NCI-H2196 (cell line): ENCODE data around the gene CEACAM1.
"Not testable (repeated sequence)": the region's sequence is repeated elsewhere in the genome, so short reads cannot be mapped to it uniquely, and the experiment has no call there.

Experiments
- DNase-seq: peaks from one replicate; lab custom pipeline; 2025; ENCODE audit not compliant: unreplicated experiment; lab: John Stamatoyannopoulos, UW

The CEACAM1 gene

DNA sequence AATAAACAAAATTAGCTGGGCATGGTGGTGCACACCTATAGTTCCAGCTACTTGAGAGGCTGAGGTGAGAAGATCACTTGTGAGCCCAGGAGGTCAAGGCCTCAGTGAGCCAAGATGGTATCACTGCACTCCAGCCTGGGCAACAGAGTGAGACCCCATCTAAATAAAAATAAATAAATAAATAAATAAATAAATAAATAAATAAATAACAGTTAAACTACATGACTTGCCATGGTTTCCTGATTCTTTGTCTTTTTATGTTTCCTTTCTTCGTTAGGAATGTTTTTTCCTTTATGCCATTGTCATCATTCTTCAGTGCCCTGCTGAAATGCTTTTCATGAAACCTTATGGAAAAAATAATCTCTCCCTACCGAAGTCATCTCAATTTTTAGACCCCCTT, 50.3 kb downstream of the CEACAM1 start:
- DNase-seq, result no peak

- no peak for DNase-seq
Observed at GRCh38 chr19:42477117-42477516, 51.2 kb downstream of the CEACAM1 start.

GRCh38 chr19:42475366-42475765, 52.9 kb downstream of the CEACAM1 start:
- no peak for DNase-seq

GRCh38 chr19:42474743-42475142, 53.5 kb downstream of the CEACAM1 start:
- DNase-seq, result no peak

- no peak for DNase-seq
Observed at GRCh38 chr19:42473686-42474085, 54.6 kb downstream of the CEACAM1 start.

DNA sequence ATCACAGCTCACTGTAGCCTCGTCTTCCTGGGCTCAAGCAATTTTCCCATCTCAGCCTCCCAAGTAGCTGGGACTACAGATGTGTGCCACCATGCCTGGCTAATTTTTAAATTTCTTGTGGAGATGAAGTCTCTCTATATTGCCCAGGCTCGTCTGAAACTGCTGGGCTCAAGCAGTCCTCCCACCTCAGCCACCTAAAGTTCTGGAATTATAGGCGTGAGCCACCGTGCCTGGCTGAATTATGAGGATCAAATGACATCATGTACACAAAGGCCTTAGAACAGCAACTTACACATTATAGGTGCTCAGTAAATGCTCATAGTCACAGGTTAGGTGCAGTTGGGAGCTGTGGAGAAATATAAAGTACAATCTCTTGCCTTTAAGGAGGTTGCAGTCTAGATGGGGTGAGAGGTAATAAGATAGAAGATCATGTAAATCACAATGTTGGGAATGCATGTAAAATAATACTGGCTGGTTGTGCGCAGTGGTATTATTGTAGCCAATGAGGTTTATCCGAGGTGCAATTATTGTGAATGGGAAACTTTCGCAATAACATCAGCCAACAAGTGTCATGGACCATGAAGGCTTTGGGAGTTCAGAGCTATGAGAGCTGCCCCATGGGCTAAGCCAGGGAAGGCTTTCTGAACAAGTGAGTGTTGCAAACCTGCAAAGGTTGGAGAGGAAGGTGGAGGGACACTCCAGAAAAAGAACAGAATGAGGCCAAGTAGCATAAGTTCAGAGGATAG, 55.7 kb downstream of the CEACAM1 start:
- no peak for DNase-seq

DNA sequence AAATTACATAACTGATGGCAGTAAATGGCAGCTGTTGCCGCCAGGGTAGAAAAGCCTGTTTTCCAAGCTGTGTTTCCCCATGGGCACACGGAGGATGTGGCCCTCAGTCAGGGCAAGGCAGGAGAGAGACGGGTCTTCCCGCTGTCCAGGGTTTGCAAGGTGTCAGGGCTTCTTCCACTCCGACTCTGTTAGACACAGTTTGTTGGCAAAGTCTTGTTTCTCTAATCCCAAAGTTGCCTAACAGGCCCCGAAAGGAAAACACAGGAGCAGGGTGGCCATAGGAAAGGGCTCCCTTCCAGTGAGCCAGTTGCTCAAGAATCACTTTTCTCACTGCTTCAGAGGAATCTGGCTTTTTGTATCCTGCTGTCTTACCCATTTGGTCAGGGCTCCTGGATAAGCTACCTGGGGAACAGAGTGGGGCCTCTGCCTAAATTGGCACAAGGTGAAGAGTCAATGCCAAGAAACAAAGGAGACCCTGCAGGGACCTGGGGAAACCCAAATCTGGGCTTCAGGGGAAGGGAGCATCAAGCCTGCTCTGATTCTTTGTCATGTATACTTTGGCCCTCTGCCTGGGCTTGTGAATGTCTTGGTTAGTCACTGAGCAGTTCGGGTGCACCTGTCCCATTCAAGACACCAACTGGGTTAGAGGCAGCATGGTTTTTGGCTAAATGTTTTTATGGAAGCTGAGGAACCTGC, 56.6 kb downstream of the CEACAM1 start:
- no peak for DNase-seq

DNA sequence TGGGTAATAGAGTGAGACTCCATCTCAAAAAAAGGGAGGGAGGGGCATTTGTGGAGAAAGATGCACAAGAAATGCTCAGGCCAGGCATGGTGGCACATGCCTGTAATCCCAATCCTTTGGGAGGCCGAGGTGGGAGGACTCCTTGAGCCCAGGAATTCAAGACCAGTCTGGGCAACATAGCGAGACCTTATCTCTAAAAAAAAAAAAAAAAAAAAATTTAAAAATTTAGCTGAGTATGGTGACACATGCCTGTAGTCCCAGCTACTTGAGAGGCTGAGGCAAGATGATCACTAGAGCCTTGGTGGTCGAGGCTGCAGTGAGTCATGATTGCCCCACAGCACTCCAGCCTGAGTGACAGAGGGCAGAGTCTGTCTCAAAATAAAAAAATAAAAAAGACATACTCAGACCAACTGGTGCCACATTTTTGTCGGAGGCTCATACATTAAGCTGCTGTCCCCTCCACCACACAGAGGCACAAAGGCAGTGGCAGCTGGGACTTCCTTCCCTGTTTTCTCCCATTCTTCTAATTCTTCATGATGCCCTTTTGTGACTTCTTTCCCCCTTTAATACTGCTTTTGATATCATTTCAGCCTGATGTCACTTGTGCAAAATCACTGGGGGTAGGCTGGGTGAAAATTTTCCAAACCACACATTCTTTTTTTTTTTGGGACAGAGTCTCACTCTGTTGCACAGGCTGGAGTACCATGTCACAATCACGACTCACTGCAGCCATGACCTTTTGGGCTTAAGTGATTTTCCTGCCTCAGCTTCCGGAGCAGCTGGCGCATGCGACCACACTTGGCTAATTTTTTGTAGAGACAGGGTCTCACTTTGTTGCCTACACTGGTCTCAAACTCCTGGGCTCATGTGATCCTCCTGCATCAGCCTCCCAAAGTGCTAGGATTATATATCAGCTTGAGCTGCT, 58.7 kb downstream of the CEACAM1 start:
- DNase-seq, result no peak

DNA sequence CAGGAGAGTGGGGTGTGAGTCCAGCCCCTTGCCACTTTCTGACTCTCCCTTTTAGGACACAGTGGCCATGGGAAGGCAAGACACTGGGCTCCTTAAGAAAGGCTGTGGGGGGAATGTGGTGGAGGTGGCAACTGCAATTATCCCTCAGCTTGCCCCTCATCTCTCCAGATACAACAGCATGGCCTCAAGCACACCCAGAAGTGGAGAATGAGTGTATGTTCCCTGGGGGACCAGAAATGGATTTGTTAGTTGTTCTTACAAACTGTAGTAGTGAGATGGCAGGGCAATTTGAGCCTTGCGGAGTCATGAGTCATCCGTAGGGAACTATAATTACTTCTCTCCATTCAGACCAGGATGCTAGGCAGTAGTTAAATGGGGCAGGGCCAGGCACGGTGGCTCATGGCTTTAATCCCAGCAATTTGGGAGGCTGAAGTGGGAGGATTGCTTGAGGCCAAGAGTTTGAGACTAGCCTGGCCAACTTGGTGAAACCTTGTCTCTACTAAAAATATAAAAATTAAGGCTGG, 59.9 kb downstream of the CEACAM1 start:
- DNase-seq, result peak; percentile 16

GRCh38 chr19:42467183-42467760, 61.0 kb downstream of the CEACAM1 start:
- no peak for DNase-seq

GRCh38 chr19:42466521-42467182, 61.6 kb downstream of the CEACAM1 start:
- DNase-seq, result no peak

GRCh38 chr19:42465827-42466280, 62.4 kb downstream of the CEACAM1 start:
- DNase-seq, result no peak

GRCh38 chr19:42461700-42462324, 66.5 kb downstream of the CEACAM1 start:
- DNase-seq, result no peak

DNA sequence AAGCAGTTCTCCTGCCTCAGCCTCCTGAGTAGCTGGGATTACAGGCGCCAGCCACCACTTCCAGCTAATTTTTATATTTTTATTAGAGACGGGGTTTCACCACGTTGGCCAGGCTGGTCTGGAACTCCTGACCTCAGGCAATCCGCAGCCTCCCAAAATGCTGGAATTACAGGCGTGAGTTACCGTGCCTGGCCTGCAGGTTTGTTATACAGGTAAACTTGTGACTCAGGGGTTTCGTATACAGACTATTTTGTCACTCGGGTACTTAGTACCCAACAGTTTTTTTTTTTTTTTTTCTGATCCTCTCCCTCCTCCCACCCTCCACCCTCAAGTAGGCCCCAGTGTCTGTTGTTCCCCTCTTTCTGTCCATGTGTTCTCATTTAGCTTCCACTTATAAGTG, 67.0 kb downstream of the CEACAM1 start:
- not testable (repeated sequence) for DNase-seq

- DNase-seq, result no peak
Observed at GRCh38 chr19:42459926-42460325, 68.4 kb downstream of the CEACAM1 start.
